K562 (cell line): ENCODE results near the gene SLC9A1. TPM values are rescaled to one million over a fixed set of nuclear protein-coding genes. Genes with fewer than 3 reads are reported as not detected.
A peak's percentile ranks its signal among the peaks of the same experiment; 100 is the strongest.

Source experiments
- ATAC-seq: fragments of 200-7000 bp; cut with Tn5 transposase; 3 replicates; pipeline ENCODE4 v1.9.1; 2020; ENCODE audit warnings: moderate library complexity
- BruUV-seq: library from RNA; stranded (reverse); fragments of 400-500 nt; replicated peaks from 2 replicates; lab custom pipeline; 2021; lab: Mats Ljungman, UMichigan
- CTCF ChIA-PET: fragments of 300-600 bp; formaldehyde crosslinking; extraction: SDS; loops from one replicate; lab custom pipeline; 2021; ENCODE audit warnings: low intra/inter-chr PET ratio; lab: Yijun Ruan, JAX
- POLR2A ChIA-PET: fragments of 300-600, 350-650 bp; sonication (Branson Sonifier 250); formaldehyde crosslinking; extraction: SDS; loops from one replicate; lab custom pipeline; 2021; ENCODE audit warnings: antibody characterized with exemption, inconsistent platforms; lab: Yijun Ruan, JAX
- DNase-seq, 4 experiments: peaks; one replicate each; pipeline versions ENCODE4 v3.0.0 to v3.0.0-alpha.2; 2011 to 2018; ENCODE audit warnings: low spot score in 3 of 4, mixed read lengths in 3 of 4; ENCODE audit errors: extremely low read depth in 1 of 4
- FAIRE-seq: peaks from 2 replicates; lab custom pipeline; 2011; peaks lifted over from hg19 to GRCh38; lab: Jason Lieb, UNC
- H2AFZ ChIP-seq: 2 replicates; pipeline ENCODE4 v1.6.0; 2011; ENCODE audit warnings: low read depth, low read length, control low read depth, inconsistent platforms
- H3K27ac ChIP-seq: fragments of 200-600 bp; 3 replicates; pipeline ENCODE4 v1.8.0; 2011; ENCODE audit warnings: low read depth, mild to moderate bottlenecking, control low read depth, inconsistent platforms, low read length, moderate library complexity, mixed read lengths; ENCODE audit errors: extremely low read depth
- H3K27me3 ChIP-seq, 2 experiments: fragments of 300-600 bp in 1 of 2; 2 replicates in 1 of 2; 3 replicates in 1 of 2; pipeline versions ENCODE4 v1.6.0 to v1.8.0; 2011; ENCODE audit warnings: inconsistent platforms in 2 of 2, low read length in 2 of 2, mild to moderate bottlenecking in 1 of 2, mixed read lengths in 1 of 2, moderate library complexity in 1 of 2; ENCODE audit not compliant: control insufficient read depth in 2 of 2, insufficient read depth in 2 of 2
- H3K36me3 ChIP-seq: fragments of 300-600 bp; 3 replicates; pipeline ENCODE4 v1.8.0; 2011; ENCODE audit warnings: mild to moderate bottlenecking, low read length, inconsistent platforms; ENCODE audit not compliant: control insufficient read depth, insufficient read depth
- H3K4me1 ChIP-seq, 2 experiments: fragments of 200-600 bp in 1 of 2; replicated peaks in 1 of 2; 2 replicates in 1 of 2; 3 replicates in 1 of 2; pipeline versions ENCODE4 v1.5.1 to v1.8.0; 2011; ENCODE audit warnings: inconsistent platforms in 2 of 2, low read length in 2 of 2, mild to moderate bottlenecking in 1 of 2, mixed read lengths in 1 of 2, moderate library complexity in 1 of 2; ENCODE audit not compliant: control insufficient read depth in 2 of 2, insufficient read depth in 2 of 2
- H3K4me2 ChIP-seq: 2 replicates; pipeline ENCODE4 v1.6.1; 2011; ENCODE audit warnings: low read length, control low read depth, inconsistent platforms, mixed read lengths; ENCODE audit not compliant: insufficient read depth
- H3K4me3 ChIP-seq: fragments of 200-600 bp; sonication (generic), shearing (Covaris generic); 2 replicates; pipeline ENCODE4 v1.5.1; 2016; ENCODE audit warnings: control low read depth, inconsistent platforms
- H3K79me2 ChIP-seq: fragments of 200-600 bp; 3 replicates; pipeline ENCODE4 v1.8.0; 2011; ENCODE audit warnings: low read length, inconsistent platforms; ENCODE audit not compliant: control insufficient read depth, insufficient read depth
- H3K9ac ChIP-seq, 2 experiments: 2 replicates each; pipeline versions ENCODE4 v1.6.0 to v1.6.1; 2011; ENCODE audit warnings: low read depth in 2 of 2, low read length in 2 of 2, control low read depth in 1 of 2, inconsistent platforms in 1 of 2, mild to moderate bottlenecking in 1 of 2, mixed read lengths in 1 of 2; ENCODE audit not compliant: insufficient read depth in 1 of 2
- H3K9me1 ChIP-seq: one replicate; pipeline ENCODE4 v1.6.0; 2011; ENCODE audit warnings: inconsistent platforms, mild to moderate bottlenecking, low read length, moderate library complexity; ENCODE audit not compliant: control insufficient read depth, insufficient read depth
- H3K9me3 ChIP-seq: replicated peaks from 2 replicates; pipeline ENCODE4 v1.5.1; 2011; ENCODE audit warnings: low read depth, low read length, inconsistent platforms; ENCODE audit not compliant: control insufficient read depth, insufficient read depth
- H4K20me1 ChIP-seq: replicated peaks from 2 replicates; pipeline ENCODE4 v1.6.1; 2011; ENCODE audit warnings: low read length, inconsistent platforms, mixed read lengths; ENCODE audit not compliant: control insufficient read depth, insufficient read depth
- WGBS: fragments of 100-300 bp; shearing (Covaris generic); methylation state at CpG from one replicate; pipeline ENCODE4 v1.1.6; 2016; ENCODE audit warnings: low coverage, mixed read lengths; ENCODE audit not compliant: insufficient coverage; ENCODE audit errors: missing lambda C conversion rate; 5-methylcytosine and 5-hydroxymethylcytosine counted together
- in situ Hi-C: fragments of 300-500 bp; cut with MboI; formaldehyde crosslinking; loops from 4 replicates; pipeline ENCODE4 v1.15.0; 2018; ENCODE audit warnings: inconsistent platforms, mixed read lengths
- intact Hi-C: fragments of 100-400 bp; cut with micrococcal nuclease; formaldehyde crosslinking; loops from 2 replicates; pipeline ENCODE4 v1.14.2; 2022
- polyA plus RNA-seq, 8 experiments: library from polyadenylated mRNA; depleted of rRNA in 4 of 8; stranded (reverse) in 5 of 8; unstranded in 3 of 8; fragments of >200 nt; fragmentation: Nextera tagmentation in 2 of 8; fragmentation: Illumina TruSeq in 1 of 8; extraction: Ambion mirVana in 2 of 8; extraction: Trizol in 1 of 8; gene quantifications; 2 replicates each; pipeline versions ENCODE4 v1.2.1 to v1.2.3, GENCODE V29; 2011 to 2014; ENCODE audit warnings: inconsistent platforms in 1 of 8, missing spikeins in 1 of 8
- total RNA-seq, 7 experiments: library from RNA; depleted of rRNA in 6 of 7; stranded (reverse); fragments of >200 nt in 6 of 7; fragmentation: Illumina TruSeq in 2 of 7; extraction: Trizol in 2 of 7; gene quantifications; 2 replicates each; pipeline versions ENCODE4 v1.2.1 to v1.2.3, GENCODE V29; 2011 to 2021; ENCODE audit warnings: low replicate concordance in 1 of 7
- TF ChIP-seq, protein P1 (sequence below): fragments of 450-650 bp; IDR thresholded peaks from 2 replicates; pipeline ENCODE4 v1.6.1; 2018; ENCODE audit not compliant: partially characterized antibody
- TF ChIP-seq, protein P2 (sequence below): sonication (generic); formaldehyde crosslinking; IDR thresholded peaks from 2 replicates; pipeline ENCODE4 v1.8.0; 2022; ENCODE audit warnings: mild to moderate bottlenecking, missing genetic modification reagents, borderline replicate concordance

The SLC9A1 gene
- total and polyA plus RNA-seq, 9 of the 15 experiments (the other 6 are each of a cell fraction or from before 2014, with no cell fraction given), result 0.59 to 14.4 (median 2.0) TPM

DNA sequence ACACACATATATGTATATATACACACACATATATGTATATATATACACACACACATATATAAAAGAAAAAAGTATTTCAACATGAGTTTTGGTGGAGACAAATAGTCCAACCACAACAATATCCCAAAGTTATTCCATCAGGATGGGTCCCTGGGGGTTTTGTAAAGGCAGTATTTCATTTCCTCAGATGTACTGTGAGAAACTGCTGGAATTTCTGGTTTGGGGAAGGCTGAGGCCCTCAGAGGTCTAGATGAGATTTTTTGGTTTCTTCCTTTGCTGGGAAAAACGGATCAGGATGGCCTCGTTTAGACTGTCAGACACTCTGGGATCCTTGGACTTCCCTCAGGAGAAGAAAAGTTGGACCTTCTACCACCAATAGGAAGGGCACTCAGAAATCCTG, 105.8 kb downstream of the SLC9A1 start:
- ChIA-PET POLR2A (interaction anchor here (0.6 to 0.8 kb wide), 3 partner anchors 10 to 45 kb away, joined by 3 to 5 read pairs (median 3); no protein-coding TSS in a partner anchor), CTCF (interaction anchor here (0.6 to 7.1 kb wide), 2 partner anchors 47 to 273 kb away, joined by 4 to 227 read pairs; partner anchors contain the start of gene TMEM222)
- H3K4me1 ChIP-seq, result peaks cover 3 to 13% of the 10 kb centered on the region in 2 experiments; a peak in 3 of 5 replicates
- ATAC-seq (no peak), DNase-seq (no peak), FAIRE-seq (no peak)
- H3K9ac ChIP-seq, result peak overlapping the region in 1 of 2 experiments; percentile 47; a peak in 1 of 4 replicates
- H3K9me1 ChIP-seq, result no peaks in the 10 kb centered on the region
- TF ChIP-seq, protein P1, sequence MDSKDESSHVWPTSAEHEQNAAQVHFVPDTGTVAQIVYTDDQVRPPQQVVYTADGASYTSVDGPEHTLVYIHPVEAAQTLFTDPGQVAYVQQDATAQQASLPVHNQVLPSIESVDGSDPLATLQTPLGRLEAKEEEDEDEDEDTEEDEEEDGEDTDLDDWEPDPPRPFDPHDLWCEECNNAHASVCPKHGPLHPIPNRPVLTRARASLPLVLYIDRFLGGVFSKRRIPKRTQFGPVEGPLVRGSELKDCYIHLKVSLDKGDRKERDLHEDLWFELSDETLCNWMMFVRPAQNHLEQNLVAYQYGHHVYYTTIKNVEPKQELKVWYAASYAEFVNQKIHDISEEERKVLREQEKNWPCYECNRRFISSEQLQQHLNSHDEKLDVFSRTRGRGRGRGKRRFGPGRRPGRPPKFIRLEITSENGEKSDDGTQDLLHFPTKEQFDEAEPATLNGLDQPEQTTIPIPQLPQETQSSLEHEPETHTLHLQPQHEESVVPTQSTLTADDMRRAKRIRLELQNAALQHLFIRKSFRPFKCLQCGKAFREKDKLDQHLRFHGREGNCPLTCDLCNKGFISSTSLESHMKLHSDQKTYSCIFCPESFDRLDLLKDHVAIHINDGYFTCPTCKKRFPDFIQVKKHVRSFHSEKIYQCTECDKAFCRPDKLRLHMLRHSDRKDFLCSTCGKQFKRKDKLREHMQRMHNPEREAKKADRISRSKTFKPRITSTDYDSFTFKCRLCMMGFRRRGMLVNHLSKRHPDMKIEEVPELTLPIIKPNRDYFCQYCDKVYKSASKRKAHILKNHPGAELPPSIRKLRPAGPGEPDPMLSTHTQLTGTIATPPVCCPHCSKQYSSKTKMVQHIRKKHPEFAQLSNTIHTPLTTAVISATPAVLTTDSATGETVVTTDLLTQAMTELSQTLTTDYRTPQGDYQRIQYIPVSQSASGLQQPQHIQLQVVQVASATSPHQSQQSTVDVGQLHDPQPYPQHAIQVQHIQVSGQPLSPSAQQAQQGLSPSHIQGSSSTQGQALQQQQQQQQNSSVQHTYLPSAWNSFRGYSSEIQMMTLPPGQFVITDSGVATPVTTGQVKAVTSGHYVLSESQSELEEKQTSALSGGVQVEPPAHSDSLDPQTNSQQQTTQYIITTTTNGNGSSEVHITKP, result peak; percentile 72
- TF ChIP-seq, protein P2, sequence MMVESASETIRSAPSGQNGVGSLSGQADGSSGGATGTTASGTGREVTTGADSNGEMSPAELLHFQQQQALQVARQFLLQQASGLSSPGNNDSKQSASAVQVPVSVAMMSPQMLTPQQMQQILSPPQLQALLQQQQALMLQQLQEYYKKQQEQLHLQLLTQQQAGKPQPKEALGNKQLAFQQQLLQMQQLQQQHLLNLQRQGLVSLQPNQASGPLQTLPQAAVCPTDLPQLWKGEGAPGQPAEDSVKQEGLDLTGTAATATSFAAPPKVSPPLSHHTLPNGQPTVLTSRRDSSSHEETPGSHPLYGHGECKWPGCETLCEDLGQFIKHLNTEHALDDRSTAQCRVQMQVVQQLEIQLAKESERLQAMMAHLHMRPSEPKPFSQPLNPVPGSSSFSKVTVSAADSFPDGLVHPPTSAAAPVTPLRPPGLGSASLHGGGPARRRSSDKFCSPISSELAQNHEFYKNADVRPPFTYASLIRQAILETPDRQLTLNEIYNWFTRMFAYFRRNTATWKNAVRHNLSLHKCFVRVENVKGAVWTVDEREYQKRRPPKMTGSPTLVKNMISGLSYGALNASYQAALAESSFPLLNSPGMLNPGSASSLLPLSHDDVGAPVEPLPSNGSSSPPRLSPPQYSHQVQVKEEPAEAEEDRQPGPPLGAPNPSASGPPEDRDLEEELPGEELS (CRISPR knock-in tag), result no peak
- peaks cover 0 to 5% of the 10 kb centered on the region in 2 experiments; a peak in 1 of 5 replicates for H3K27me3 ChIP-seq
- H3K36me3 ChIP-seq, result no peaks in the 10 kb centered on the region
- H3K9me3 ChIP-seq, result no peaks in the 10 kb centered on the region; the same call in 1 of the 2 replicates
- intact Hi-C loops (loop anchor here (5.0 to 10.0 kb wide), 3 partner anchors 248 to 616 kb away; no protein-coding TSS in a partner anchor), in situ Hi-C loops (loop anchor here (5.0 kb wide), 2 partner anchors 48 to 233 kb away; no protein-coding TSS in a partner anchor)
- H3K79me2 ChIP-seq, result no peaks in the 10 kb centered on the region
- BruUV-seq, result no TSS peak
- 24% methylated on average over 2 of the region's 2 CpGs for WGBS
- no peaks in the 10 kb centered on the region for H4K20me1 ChIP-seq
- no peak overlapping the region for H3K4me3 ChIP-seq
- no peak overlapping the region; the same call in 1 of the 2 replicates for H3K4me2 ChIP-seq
- peak overlapping the region; percentile 85 for H2AFZ ChIP-seq
- no peak overlapping the region; the same call in 2 of the 3 replicates for H3K27ac ChIP-seq

Other genes with a start within 250 kb of the SLC9A1 start
Only the 7 nearest of the 12 such genes appear.
- gene KDF1, start 194.7 kb downstream of the SLC9A1 start, total RNA-seq (2014; rRNA removed), result 0.73 and 2.6 TPM in 2 replicates
- gene KDF1, start 194.7 kb downstream of the SLC9A1 start, total RNA-seq (2014; rRNA removed; fragmentation: Illumina TruSeq; extraction: Trizol), result 0.62 and 0.73 TPM in 2 replicates
- 0.53 and 0.83 TPM in 2 replicates for gene KDF1, start 194.7 kb downstream of the SLC9A1 start, total RNA-seq (2015; rRNA removed; fragmentation: Illumina TruSeq; extraction: Trizol)
- 1.9 and 2.4 TPM in 2 replicates for gene KDF1, start 194.7 kb downstream of the SLC9A1 start, total RNA-seq (2021)
- gene KDF1, start 194.7 kb downstream of the SLC9A1 start, polyA plus RNA-seq (2011; rRNA removed), result 1.4 and 4.8 TPM in 2 replicates
- gene KDF1, start 194.7 kb downstream of the SLC9A1 start, polyA plus RNA-seq (2014; fragmentation: Illumina TruSeq; extraction: Trizol), result 1.3 and 1.9 TPM in 2 replicates
- gene KDF1, start 194.7 kb downstream of the SLC9A1 start, polyA plus RNA-seq (2014; fragmentation: Nextera tagmentation; extraction: Ambion mirVana), result under 1 TPM; 0.38 to 0.48 TPM
- 1.0 and 1.3 TPM in 2 replicates for gene KDF1, start 194.7 kb downstream of the SLC9A1 start, polyA plus RNA-seq (2014; rRNA removed)
- gene TRNP1, start 161.4 kb downstream of the SLC9A1 start, total RNA-seq (2014; rRNA removed), result 1.1 and 1.2 TPM in 2 replicates
- 0.73 and 0.95 TPM in 2 replicates for gene TRNP1, start 161.4 kb downstream of the SLC9A1 start, total RNA-seq (2014; rRNA removed; fragmentation: Illumina TruSeq; extraction: Trizol)
- 0.26 and 0.47 TPM in 2 replicates for gene TRNP1, start 161.4 kb downstream of the SLC9A1 start, total RNA-seq (2015; rRNA removed; fragmentation: Illumina TruSeq; extraction: Trizol)
- 0.95 and 2.3 TPM in 2 replicates for gene TRNP1, start 161.4 kb downstream of the SLC9A1 start, total RNA-seq (2021)
- 0.98 and 1.9 TPM in 2 replicates for gene TRNP1, start 161.4 kb downstream of the SLC9A1 start, polyA plus RNA-seq (2011; rRNA removed)
- 0.98 and 1.4 TPM in 2 replicates for gene TRNP1, start 161.4 kb downstream of the SLC9A1 start, polyA plus RNA-seq (2014; fragmentation: Illumina TruSeq; extraction: Trizol)
- under 1 TPM; 0.03 to 0.14 TPM for gene TRNP1, start 161.4 kb downstream of the SLC9A1 start, polyA plus RNA-seq (2014; fragmentation: Nextera tagmentation; extraction: Ambion mirVana)
- 0.97 and 1.3 TPM in 2 replicates for gene TRNP1, start 161.4 kb downstream of the SLC9A1 start, polyA plus RNA-seq (2014; rRNA removed)
- gene TENT5B, start 142.3 kb downstream of the SLC9A1 start, total RNA-seq (2014; rRNA removed), result 1.3 and 2.9 TPM in 2 replicates
- gene TENT5B, start 142.3 kb downstream of the SLC9A1 start, total RNA-seq (2014; rRNA removed; fragmentation: Illumina TruSeq; extraction: Trizol), result 0.25 and 0.29 TPM in 2 replicates
- 0.60 and 0.83 TPM in 2 replicates for gene TENT5B, start 142.3 kb downstream of the SLC9A1 start, total RNA-seq (2015; rRNA removed; fragmentation: Illumina TruSeq; extraction: Trizol)
- 1.6 and 1.7 TPM in 2 replicates for gene TENT5B, start 142.3 kb downstream of the SLC9A1 start, total RNA-seq (2021)
- 0.39 and 0.61 TPM in 2 replicates for gene TENT5B, start 142.3 kb downstream of the SLC9A1 start, polyA plus RNA-seq (2011; rRNA removed)
- gene TENT5B, start 142.3 kb downstream of the SLC9A1 start, polyA plus RNA-seq (2014; fragmentation: Illumina TruSeq; extraction: Trizol), result 0.48 and 0.54 TPM in 2 replicates
- under 1 TPM in 1 of 2 experiments, not detected in 1; 0.07 TPM for gene TENT5B, start 142.3 kb downstream of the SLC9A1 start, polyA plus RNA-seq (2014; fragmentation: Nextera tagmentation; extraction: Ambion mirVana)
- gene TENT5B, start 142.3 kb downstream of the SLC9A1 start, polyA plus RNA-seq (2014; rRNA removed), result 0.93 TPM in 2 replicates
- 14.7 and 15.9 TPM in 2 replicates for gene WDTC1, start 79.5 kb upstream of the SLC9A1 start, total RNA-seq (2014; rRNA removed)
- gene WDTC1, start 79.5 kb upstream of the SLC9A1 start, total RNA-seq (2014; rRNA removed; fragmentation: Illumina TruSeq; extraction: Trizol), result 6.8 and 8.2 TPM in 2 replicates
- 8.1 and 8.4 TPM in 2 replicates for gene WDTC1, start 79.5 kb upstream of the SLC9A1 start, total RNA-seq (2015; rRNA removed; fragmentation: Illumina TruSeq; extraction: Trizol)
- 29.5 and 32.3 TPM in 2 replicates for gene WDTC1, start 79.5 kb upstream of the SLC9A1 start, total RNA-seq (2021)
- gene WDTC1, start 79.5 kb upstream of the SLC9A1 start, polyA plus RNA-seq (2011; rRNA removed), result 8.8 and 16.9 TPM in 2 replicates
- gene WDTC1, start 79.5 kb upstream of the SLC9A1 start, polyA plus RNA-seq (2014; fragmentation: Illumina TruSeq; extraction: Trizol), result 26.9 and 30.2 TPM in 2 replicates
- under 1 TPM; 0.18 to 0.27 TPM for gene WDTC1, start 79.5 kb upstream of the SLC9A1 start, polyA plus RNA-seq (2014; fragmentation: Nextera tagmentation; extraction: Ambion mirVana)
- 15.2 and 16.0 TPM in 2 replicates for gene WDTC1, start 79.5 kb upstream of the SLC9A1 start, polyA plus RNA-seq (2014; rRNA removed)
- 36.0 and 43.6 TPM in 2 replicates for gene TMEM222, start 167.0 kb upstream of the SLC9A1 start, total RNA-seq (2014; rRNA removed)
- 10.6 and 15.9 TPM in 2 replicates for gene TMEM222, start 167.0 kb upstream of the SLC9A1 start, total RNA-seq (2014; rRNA removed; fragmentation: Illumina TruSeq; extraction: Trizol)
- 32.4 and 32.8 TPM in 2 replicates for gene TMEM222, start 167.0 kb upstream of the SLC9A1 start, total RNA-seq (2015; rRNA removed; fragmentation: Illumina TruSeq; extraction: Trizol)
- gene TMEM222, start 167.0 kb upstream of the SLC9A1 start, total RNA-seq (2021), result 42.5 and 46.9 TPM in 2 replicates
- 32.2 and 51.8 TPM in 2 replicates for gene TMEM222, start 167.0 kb upstream of the SLC9A1 start, polyA plus RNA-seq (2011; rRNA removed)
- gene TMEM222, start 167.0 kb upstream of the SLC9A1 start, polyA plus RNA-seq (2014; fragmentation: Illumina TruSeq; extraction: Trizol), result 48.0 and 57.0 TPM in 2 replicates
- gene TMEM222, start 167.0 kb upstream of the SLC9A1 start, polyA plus RNA-seq (2014; fragmentation: Nextera tagmentation; extraction: Ambion mirVana), result 10 to 100 TPM in 1 of 2 experiments, 1 to 10 TPM in 1; 6.9 to 14.4 TPM
- 42.4 and 43.5 TPM in 2 replicates for gene TMEM222, start 167.0 kb upstream of the SLC9A1 start, polyA plus RNA-seq (2014; rRNA removed)
- 3.9 and 4.7 TPM in 2 replicates for gene SYTL1, start 186.9 kb upstream of the SLC9A1 start, total RNA-seq (2014; rRNA removed)
- 0.55 and 0.57 TPM in 2 replicates for gene SYTL1, start 186.9 kb upstream of the SLC9A1 start, total RNA-seq (2014; rRNA removed; fragmentation: Illumina TruSeq; extraction: Trizol)
- 1.7 and 2.2 TPM in 2 replicates for gene SYTL1, start 186.9 kb upstream of the SLC9A1 start, total RNA-seq (2015; rRNA removed; fragmentation: Illumina TruSeq; extraction: Trizol)
- 6.0 and 9.3 TPM in 2 replicates for gene SYTL1, start 186.9 kb upstream of the SLC9A1 start, total RNA-seq (2021)
- 3.8 and 12.3 TPM in 2 replicates for gene SYTL1, start 186.9 kb upstream of the SLC9A1 start, polyA plus RNA-seq (2011; rRNA removed)
- gene SYTL1, start 186.9 kb upstream of the SLC9A1 start, polyA plus RNA-seq (2014; fragmentation: Illumina TruSeq; extraction: Trizol), result 0.91 and 1.9 TPM in 2 replicates
- gene SYTL1, start 186.9 kb upstream of the SLC9A1 start, polyA plus RNA-seq (2014; fragmentation: Nextera tagmentation; extraction: Ambion mirVana), result under 1 TPM; 0.04 to 0.27 TPM
- gene SYTL1, start 186.9 kb upstream of the SLC9A1 start, polyA plus RNA-seq (2014; rRNA removed), result 5.9 and 8.6 TPM in 2 replicates
- gene MAP3K6, start 211.8 kb upstream of the SLC9A1 start, total RNA-seq (2014; rRNA removed), result 10.1 and 14.7 TPM in 2 replicates
- gene MAP3K6, start 211.8 kb upstream of the SLC9A1 start, total RNA-seq (2014; rRNA removed; fragmentation: Illumina TruSeq; extraction: Trizol), result 5.0 and 6.2 TPM in 2 replicates
- 7.6 and 9.5 TPM in 2 replicates for gene MAP3K6, start 211.8 kb upstream of the SLC9A1 start, total RNA-seq (2015; rRNA removed; fragmentation: Illumina TruSeq; extraction: Trizol)
- 18.1 and 21.9 TPM in 2 replicates for gene MAP3K6, start 211.8 kb upstream of the SLC9A1 start, total RNA-seq (2021)
- gene MAP3K6, start 211.8 kb upstream of the SLC9A1 start, polyA plus RNA-seq (2011; rRNA removed), result 4.7 and 13.2 TPM in 2 replicates
- gene MAP3K6, start 211.8 kb upstream of the SLC9A1 start, polyA plus RNA-seq (2014; fragmentation: Illumina TruSeq; extraction: Trizol), result 7.0 and 9.0 TPM in 2 replicates
- gene MAP3K6, start 211.8 kb upstream of the SLC9A1 start, polyA plus RNA-seq (2014; fragmentation: Nextera tagmentation; extraction: Ambion mirVana), result 1 to 10 TPM in 1 of 2 experiments, under 1 TPM in 1; 0.99 to 1.5 TPM
- 8.2 and 12.9 TPM in 2 replicates for gene MAP3K6, start 211.8 kb upstream of the SLC9A1 start, polyA plus RNA-seq (2014; rRNA removed)